ENCODE results near the gene MOSPD3. TPM values are rescaled to one million over a fixed set of nuclear protein-coding genes. Genes with fewer than 3 reads are reported as not detected.

MOSPD3 gene
- 6.1 and 7.6 TPM in 2 replicates for total RNA-seq (2016; rRNA removed; fragmentation: Illumina TruSeq; extraction: Trizol)
- 12.3 and 20.4 TPM in 2 replicates for total RNA-seq (2016; cell fraction: cytosol; rRNA removed; fragmentation: Illumina TruSeq; extraction: Trizol; ENCODE audit: low read depth)
- total RNA-seq (2016; cell fraction: insoluble cytoplasmic fraction; rRNA removed; fragmentation: Illumina TruSeq; extraction: Trizol) = 4.0 and 7.0 TPM in 2 replicates
- total RNA-seq (2016; cell fraction: membrane; rRNA removed; fragmentation: Illumina TruSeq; extraction: Trizol) = 15.9 and 22.1 TPM in 2 replicates
- total RNA-seq (2016; cell fraction: nucleus; rRNA removed; fragmentation: Illumina TruSeq; extraction: Trizol) = 4.2 and 6.2 TPM in 2 replicates
- polyA plus RNA-seq (2011; rRNA removed) = 8.6 and 8.8 TPM in 2 replicates
- 3.9 and 6.3 TPM in 2 replicates for polyA plus RNA-seq (2011; cell fraction: cytosol; rRNA removed)
- 21.4 and 23.3 TPM in 2 replicates for polyA plus RNA-seq (2011; cell fraction: nucleus; rRNA removed)
- polyA plus RNA-seq (2012) = 7.9 and 11.0 TPM in 2 replicates
- 45.9 and 64.3 TPM in 2 replicates for polyA plus RNA-seq (2016; cell fraction: cytosol; fragmentation: Illumina TruSeq; extraction: Trizol; ENCODE audit: low read depth)
- polyA plus RNA-seq (2016; cell fraction: insoluble cytoplasmic fraction; fragmentation: Illumina TruSeq; extraction: Trizol; ENCODE audit: low read depth) = 15.6 and 23.4 TPM in 2 replicates
- polyA plus RNA-seq (2016; cell fraction: membrane; fragmentation: Illumina TruSeq; extraction: Trizol; ENCODE audit: low read depth) = 47.5 and 59.2 TPM in 2 replicates
- polyA plus RNA-seq (2016; cell fraction: nucleus; fragmentation: Illumina TruSeq; extraction: Trizol; ENCODE audit: insufficient read depth, low read depth) = 17.4 and 18.3 TPM in 2 replicates
- polyA minus RNA-seq (2011; rRNA and poly(A)+ RNA removed; ENCODE audit: low replicate concordance) = 3.9 and 4.7 TPM in 2 replicates
- 1.7 and 2.4 TPM in 2 replicates for polyA minus RNA-seq (2011; cell fraction: cytosol; rRNA and poly(A)+ RNA removed)
- 4.5 and 5.2 TPM in 2 replicates for polyA minus RNA-seq (2011; cell fraction: nucleus; rRNA and poly(A)+ RNA removed)
- percentile 53 among the genes with signal in this experiment for Bru-seq, nascent RNA
- BruChase-seq, experiment 1, labeled RNA remaining after a 6-hour chase = percentile 66 among the genes with signal in this experiment
- BruChase-seq, experiment 2, labeled RNA remaining after a 2-hour chase = percentile 58 among the genes with signal in this experiment
- long read RNA-seq, experiment 1, transcript MOSPD3-203 (5 exons, 1,191 nt) = major isoform, 14 of 26 reads
- long read RNA-seq, experiment 1, transcript MOSPD3-201 (6 exons, 1,053 nt) = minor isoform, 8 of 26 reads
- long read RNA-seq, experiment 1, partial matches to known transcripts = 3 of 26 reads
- long read RNA-seq, experiment 1, other reads (novel, unspliced or antisense) = 1 of 26 reads
- long read RNA-seq, experiment 2, transcript MOSPD3-201 (6 exons, 1,053 nt) = minor isoform, 10 of 37 reads
- long read RNA-seq, experiment 2, transcript MOSPD3-203 (5 exons, 1,191 nt) = major isoform, 24 of 37 reads
- long read RNA-seq, experiment 2, partial matches to known transcripts = 3 of 37 reads
- long read RNA-seq, experiment 2, other reads (novel, unspliced or antisense) = 0 of 37 reads

- peak; percentile 94 for ATAC-seq
- Histone ChIP-seq H3K9me3 (ENCODE audit: low read length) (no peaks in the 10 kb centered on the region), H3K79me2 (ENCODE audit: insufficient read depth, low read length) (no peaks in the 10 kb centered on the region), H3K36me3 (replicated peaks in 1 of 2; ENCODE audit: control insufficient read depth in 1 of 2, insufficient read depth in 2 of 2, low read length in 2 of 2) (no peaks in the 10 kb centered on the region), H3K9ac (ENCODE audit: insufficient read depth, low read depth, low read length) (peak within 1 kb of the TSS; percentile 79), H3K4me1 (ENCODE audit: insufficient read depth, low read length) (peaks cover 29% of the 10 kb centered on the region), H3K4me3 (replicated peaks in 1 of 3; ENCODE audit: insufficient read depth in 1 of 3, low read depth in 2 of 3, low read length in 3 of 3) (peak within 1 kb of the TSS; percentile 61 to 81 (median 77)), H4K20me1 (ENCODE audit: insufficient read depth, low read length) (no peaks in the 10 kb centered on the region), H3K27me3 (ENCODE audit: control insufficient read depth in 1 of 2, insufficient read depth in 2 of 2, low read length in 2 of 2) (no peaks in the 10 kb centered on the region), H3K4me2 (ENCODE audit: low read depth, low read length) (peak within 1 kb of the TSS; percentile 95), H3K27ac (ENCODE audit: extremely low read length, insufficient read depth, low read length) (peak within 1 kb of the TSS; percentile 95), H2AFZ (ENCODE audit: low read length) (peak within 1 kb of the TSS; percentile 34)
- peak; percentile 99 for FAIRE-seq
- no TSS peak for BruUV-seq (replicated peaks)
- POLR2A ChIA-PET = interaction anchor here (0.7 to 3.7 kb wide), 34 partner anchors 9 to 263 kb away, joined by 3 to 61 read pairs (median 6); partner anchors contain the start of genes ACTL6B, AGFG2, EPHB4 and FBXO24
- in situ Hi-C loops (cut with HindIII; ENCODE audit: extremely low pct_ligation_motif_present, low pct_unique_long_range_greater_than_20kb) (loop anchor here (5.0 kb wide), 1 partner anchor 80 kb away; the partner anchor contains the start of gene GIGYF1), intact Hi-C loops (cut with micrococcal nuclease; ENCODE audit: unreplicated experiment) (loop anchor here (1.0 to 5.0 kb wide), 2 partner anchors 26 to 80 kb away; partner anchors contain the start of genes FBXO24, GIGYF1 and LRCH4)
- 0% methylated on average over 14 of the region's 61 CpGs for WGBS (ENCODE audit: low lambda C conversion rate)
- CTCF ChIA-PET (ENCODE audit: low intra/inter-chr PET ratio, low total read pairs) = interaction anchor here (0.6 kb wide), 1 partner anchor 94 kb away, joined by 3 read pairs; the partner anchor contains the start of gene POP7
- DNase-seq (ENCODE audit: low spot score) = peak; percentile 99
- TF ChIP-seq MYNN (CRISPR knock-in tag; IDR thresholded peaks at IDR 0.05; ENCODE audit: low read depth) (no peak), CEBPB (IDR thresholded peaks at IDR 0.05; ENCODE audit: borderline replicate concordance, low read depth, low read length) (peak; percentile 88), JUN (CRISPR knock-in tag; IDR thresholded peaks at IDR 0.05) (no peak), ZNF33B (CRISPR knock-in tag; IDR thresholded peaks at IDR 0.05) (no peak), ZNF572 (CRISPR knock-in tag; IDR thresholded peaks at IDR 0.05) (no peak), E2F1 (CRISPR knock-in tag; IDR thresholded peaks at IDR 0.05) (no peak), ARID4A (CRISPR knock-in tag; IDR thresholded peaks at IDR 0.05; ENCODE audit: borderline replicate concordance) (peak; percentile 80; the same call in 1 of the 2 replicates), ELF1 (CRISPR knock-in tag; IDR thresholded peaks at IDR 0.05) (peak; percentile 91)
Measured at GRCh38 chr7:100611983-100612729, at the start of gene MOSPD3. Gene MOSPD3 (plus strand): TSS chr7:100612540. CDS start chr7:100612792, 252 bp downstream.
